BJ (cell line): ENCODE measurements around the gene NCKAP5L. TPM values are rescaled to one million over a fixed set of nuclear protein-coding genes. Genes with fewer than 3 reads are reported as not detected.
A peak's percentile ranks its signal among the peaks of the same experiment; 100 is the strongest.

Experiments
- CTCF ChIA-PET: fragments of 350-600 bp; formaldehyde crosslinking; extraction: SDS; loops from one replicate; lab custom pipeline; 2021; ENCODE audit warnings: antibody characterized with exemption, inconsistent platforms; lab: Yijun Ruan, JAX
- POLR2A ChIA-PET: fragments of 300-600 bp; sonication (Branson Sonifier 250); formaldehyde crosslinking; extraction: SDS; loops from one replicate; lab custom pipeline; 2021; ENCODE audit warnings: antibody characterized with exemption; lab: Charles Lee
- DNase-seq: peaks from one replicate; pipeline ENCODE4 v3.0.0-alpha.2; 2011; ENCODE audit warnings: low read depth
- H3K27me3 ChIP-seq: 2 replicates; pipeline ENCODE4 v1.6.0; 2011; ENCODE audit warnings: low read length; ENCODE audit not compliant: control insufficient read depth, insufficient read depth
- H3K36me3 ChIP-seq: 2 replicates; pipeline ENCODE4 v1.5.1; 2011; ENCODE audit warnings: low read length; ENCODE audit not compliant: control insufficient read depth, insufficient read depth
- H3K4me3 ChIP-seq: 2 replicates; pipeline ENCODE4 v1.5.1; 2011; ENCODE audit warnings: low read depth, mild to moderate bottlenecking, control low read depth, low read length
- polyA minus RNA-seq: library from RNA; depleted of rRNA, polyadenylated mRNA; stranded (reverse); fragments of >200 nt; gene quantifications from 2 replicates; pipeline ENCODE4 v1.2.3, GENCODE V29; 2011; rRNA and poly(A)+ RNA removed
- polyA plus RNA-seq: library from polyadenylated mRNA; depleted of rRNA; stranded (reverse); fragments of >200 nt; gene quantifications from 2 replicates; pipeline ENCODE4 v1.2.3, GENCODE V29; 2011; rRNA removed
- TF ChIP-seq, protein P1 (sequence below): IDR thresholded peaks from 2 replicates; pipeline ENCODE4 v1.5.1; 2011; ENCODE audit warnings: low read depth, mild to moderate bottlenecking, control low read depth, inconsistent platforms, low read length, moderate library complexity; ENCODE audit not compliant: insufficient read depth

NCKAP5L gene, protein sequence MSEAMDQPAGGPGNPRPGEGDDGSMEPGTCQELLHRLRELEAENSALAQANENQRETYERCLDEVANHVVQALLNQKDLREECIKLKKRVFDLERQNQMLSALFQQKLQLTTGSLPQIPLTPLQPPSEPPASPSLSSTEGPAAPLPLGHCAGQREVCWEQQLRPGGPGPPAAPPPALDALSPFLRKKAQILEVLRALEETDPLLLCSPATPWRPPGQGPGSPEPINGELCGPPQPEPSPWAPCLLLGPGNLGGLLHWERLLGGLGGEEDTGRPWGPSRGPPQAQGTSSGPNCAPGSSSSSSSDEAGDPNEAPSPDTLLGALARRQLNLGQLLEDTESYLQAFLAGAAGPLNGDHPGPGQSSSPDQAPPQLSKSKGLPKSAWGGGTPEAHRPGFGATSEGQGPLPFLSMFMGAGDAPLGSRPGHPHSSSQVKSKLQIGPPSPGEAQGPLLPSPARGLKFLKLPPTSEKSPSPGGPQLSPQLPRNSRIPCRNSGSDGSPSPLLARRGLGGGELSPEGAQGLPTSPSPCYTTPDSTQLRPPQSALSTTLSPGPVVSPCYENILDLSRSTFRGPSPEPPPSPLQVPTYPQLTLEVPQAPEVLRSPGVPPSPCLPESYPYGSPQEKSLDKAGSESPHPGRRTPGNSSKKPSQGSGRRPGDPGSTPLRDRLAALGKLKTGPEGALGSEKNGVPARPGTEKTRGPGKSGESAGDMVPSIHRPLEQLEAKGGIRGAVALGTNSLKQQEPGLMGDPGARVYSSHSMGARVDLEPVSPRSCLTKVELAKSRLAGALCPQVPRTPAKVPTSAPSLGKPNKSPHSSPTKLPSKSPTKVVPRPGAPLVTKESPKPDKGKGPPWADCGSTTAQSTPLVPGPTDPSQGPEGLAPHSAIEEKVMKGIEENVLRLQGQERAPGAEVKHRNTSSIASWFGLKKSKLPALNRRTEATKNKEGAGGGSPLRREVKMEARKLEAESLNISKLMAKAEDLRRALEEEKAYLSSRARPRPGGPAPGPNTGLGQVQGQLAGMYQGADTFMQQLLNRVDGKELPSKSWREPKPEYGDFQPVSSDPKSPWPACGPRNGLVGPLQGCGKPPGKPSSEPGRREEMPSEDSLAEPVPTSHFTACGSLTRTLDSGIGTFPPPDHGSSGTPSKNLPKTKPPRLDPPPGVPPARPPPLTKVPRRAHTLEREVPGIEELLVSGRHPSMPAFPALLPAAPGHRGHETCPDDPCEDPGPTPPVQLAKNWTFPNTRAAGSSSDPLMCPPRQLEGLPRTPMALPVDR (N-terminal part only)
- polyA plus RNA-seq (7.3 and 13.2 TPM in 2 replicates), polyA minus RNA-seq (16.9 and 19.7 TPM in 2 replicates)

DNA sequence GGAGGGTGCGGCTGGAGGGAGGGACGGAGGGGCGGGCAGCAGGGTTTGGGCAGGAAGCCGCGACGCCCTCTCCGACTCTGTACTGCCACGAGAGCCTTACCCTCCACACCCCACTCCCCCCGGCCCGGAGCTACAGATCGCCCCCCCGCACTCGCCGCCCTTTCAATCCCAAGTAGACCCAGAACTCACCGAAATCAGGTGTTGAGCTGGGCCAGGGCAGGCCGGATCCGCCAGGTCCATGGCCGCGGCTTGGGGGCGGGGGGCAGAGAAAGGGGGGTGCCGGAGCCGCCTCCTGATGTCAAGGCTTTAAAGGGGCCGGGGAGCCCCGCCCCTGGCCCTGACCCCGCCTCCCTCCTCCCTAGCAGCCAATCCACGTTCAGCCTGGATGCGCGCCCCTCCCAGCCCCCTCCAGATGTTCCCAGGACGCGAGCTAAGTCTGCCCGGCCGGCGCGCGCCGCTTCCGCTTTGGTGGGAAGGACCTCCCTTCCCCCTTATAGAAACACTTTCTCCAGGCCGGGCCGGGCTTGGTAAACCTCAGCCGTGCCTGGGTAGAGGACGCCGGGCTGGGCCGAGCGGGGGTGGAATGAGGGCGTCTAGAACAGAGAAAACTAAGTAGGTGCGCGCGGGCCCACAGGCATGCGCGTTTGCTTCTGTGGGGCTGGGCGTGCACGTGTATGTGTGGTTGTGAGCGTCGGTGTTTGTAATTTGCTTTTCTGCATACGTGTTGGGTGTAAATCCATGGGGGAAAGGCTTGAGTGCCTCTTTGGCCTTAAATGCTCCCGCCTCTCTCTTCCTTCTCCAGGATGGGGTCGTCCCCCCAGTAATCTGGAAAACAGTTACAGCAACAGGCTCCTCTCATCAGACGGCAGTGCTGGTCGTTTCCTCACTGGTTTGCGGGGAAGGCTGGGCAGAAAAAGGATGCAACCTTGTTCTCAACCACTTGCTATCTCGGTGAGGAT is at the start of gene NCKAP5L:
NCKAP5L (minus strand) TSS at position 281 of the 959 bp plus-strand sequence. CDS start 24,369 bp downstream, outside the sequence.
- peak; percentile 74 for DNase-seq
- Histone ChIP-seq H3K27me3 (no peaks in the 10 kb centered on the region), H3K36me3 (no peaks in the 10 kb centered on the region), H3K4me3 (peak within 1 kb of the TSS; percentile 92)
- TF ChIP-seq, protein P1, sequence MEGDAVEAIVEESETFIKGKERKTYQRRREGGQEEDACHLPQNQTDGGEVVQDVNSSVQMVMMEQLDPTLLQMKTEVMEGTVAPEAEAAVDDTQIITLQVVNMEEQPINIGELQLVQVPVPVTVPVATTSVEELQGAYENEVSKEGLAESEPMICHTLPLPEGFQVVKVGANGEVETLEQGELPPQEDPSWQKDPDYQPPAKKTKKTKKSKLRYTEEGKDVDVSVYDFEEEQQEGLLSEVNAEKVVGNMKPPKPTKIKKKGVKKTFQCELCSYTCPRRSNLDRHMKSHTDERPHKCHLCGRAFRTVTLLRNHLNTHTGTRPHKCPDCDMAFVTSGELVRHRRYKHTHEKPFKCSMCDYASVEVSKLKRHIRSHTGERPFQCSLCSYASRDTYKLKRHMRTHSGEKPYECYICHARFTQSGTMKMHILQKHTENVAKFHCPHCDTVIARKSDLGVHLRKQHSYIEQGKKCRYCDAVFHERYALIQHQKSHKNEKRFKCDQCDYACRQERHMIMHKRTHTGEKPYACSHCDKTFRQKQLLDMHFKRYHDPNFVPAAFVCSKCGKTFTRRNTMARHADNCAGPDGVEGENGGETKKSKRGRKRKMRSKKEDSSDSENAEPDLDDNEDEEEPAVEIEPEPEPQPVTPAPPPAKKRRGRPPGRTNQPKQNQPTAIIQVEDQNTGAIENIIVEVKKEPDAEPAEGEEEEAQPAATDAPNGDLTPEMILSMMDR, result no peak
- ChIA-PET POLR2A (interaction anchor here (0.6 to 1.0 kb wide), 6 partner anchors 11 to 852 kb away, joined by 5 to 22 read pairs (median 14); partner anchors contain the start of gene BCDIN3D), CTCF (interaction anchor here (0.6 to 3.2 kb wide), 6 partner anchors 11 to 481 kb away, joined by 3 to 16 read pairs (median 3); no protein-coding TSS in a partner anchor)

DNA sequence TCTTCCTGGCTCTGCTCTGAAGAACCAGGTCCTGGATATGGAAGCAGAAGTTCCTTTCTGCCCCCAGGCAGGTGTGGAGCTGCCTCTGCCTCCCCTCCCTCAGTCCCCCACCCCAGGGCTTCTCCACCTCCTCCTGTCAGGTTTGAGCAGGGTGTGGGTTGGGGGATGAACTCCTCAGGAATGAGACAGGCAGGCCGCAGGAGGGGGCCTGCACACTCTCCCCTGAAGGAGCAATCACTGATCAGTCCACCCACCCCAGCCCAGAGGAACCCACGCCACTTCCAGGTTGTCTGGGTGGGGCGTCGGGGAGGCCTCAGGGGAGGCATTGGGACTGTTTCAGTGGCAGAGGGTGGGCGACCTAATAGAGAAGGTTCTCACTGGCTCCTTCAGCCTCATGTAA is 48.9 kb upstream of the NCKAP5L start:
- DNase-seq, result no peak
- TF ChIP-seq, protein P1, result no peak
- ChIA-PET CTCF (no interaction called here), POLR2A (no interaction called here)
- Histone ChIP-seq H3K27me3 (no peaks in the 10 kb centered on the region), H3K4me3 (no peak overlapping the region), H3K36me3 (no peaks in the 10 kb centered on the region)

DNA sequence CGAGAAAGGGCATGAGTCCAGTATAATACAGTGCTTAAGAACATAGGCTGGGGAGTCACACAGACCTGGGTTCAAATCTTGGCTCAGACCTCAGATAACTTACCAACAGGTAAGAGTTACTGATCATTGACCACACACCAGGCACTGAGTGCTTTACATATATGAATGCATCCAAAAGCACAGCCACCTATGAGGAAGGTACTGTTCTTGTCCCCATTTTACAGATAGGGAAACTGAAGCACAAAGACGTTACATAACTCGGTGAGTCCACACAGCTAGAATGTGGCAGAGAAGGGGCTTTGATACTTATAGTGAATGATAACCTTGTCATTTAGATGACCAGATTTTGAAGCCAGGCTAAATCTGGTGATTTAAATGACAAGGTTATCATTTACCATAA is 47.9 kb upstream of the NCKAP5L start:
- no peak overlapping the region for H3K4me3 ChIP-seq
- DNase-seq, result no peak
- POLR2A ChIA-PET, result no interaction called here
- TF ChIP-seq, protein P1, result no peak
- no peaks in the 10 kb centered on the region for H3K36me3 ChIP-seq
- CTCF ChIA-PET, result no interaction called here
- no peaks in the 10 kb centered on the region for H3K27me3 ChIP-seq

DNA sequence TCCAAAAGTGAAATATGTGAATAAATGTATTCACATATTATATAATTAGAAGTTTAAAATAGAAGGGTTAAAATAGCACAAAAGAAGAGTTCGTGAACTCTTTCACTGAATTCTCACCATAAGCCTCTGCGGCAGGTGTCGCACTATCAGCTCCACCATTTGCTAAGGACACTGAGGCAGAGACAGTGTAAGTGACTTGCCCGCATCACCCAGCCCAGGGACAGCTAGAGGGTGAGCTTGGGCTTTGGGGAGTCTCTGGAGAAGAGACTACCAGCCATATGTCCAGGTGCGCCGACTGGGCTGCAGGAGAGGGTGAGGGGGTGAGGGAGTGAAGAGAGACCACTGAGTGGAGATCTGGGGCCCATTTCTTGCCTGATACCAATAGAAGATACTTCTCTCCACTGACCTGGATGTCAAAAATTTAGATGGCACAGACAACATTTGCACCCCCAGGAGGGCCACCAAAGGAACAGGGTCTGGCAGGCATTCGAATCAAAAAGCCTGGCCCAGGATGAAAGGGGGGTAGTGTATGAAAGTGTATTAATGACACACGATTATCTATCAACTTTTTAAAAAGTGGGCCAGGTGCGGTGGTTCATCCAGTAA is 47.0 kb upstream of the NCKAP5L start:
- H3K36me3 ChIP-seq, result no peaks in the 10 kb centered on the region
- TF ChIP-seq, protein P1, result no peak
- CTCF ChIA-PET, result no interaction called here
- H3K27me3 ChIP-seq, result no peaks in the 10 kb centered on the region
- no peak for DNase-seq
- POLR2A ChIA-PET, result no interaction called here
- no peak overlapping the region for H3K4me3 ChIP-seq
